Activated T-cell treated with anti-CD3 and anti-CD28 coated beads for 4 hours (primary cell): ENCODE measurements around the gene XYLT1.
A peak's percentile ranks its signal among the peaks of the same experiment; 100 is the strongest.

Experiments used
- DNase-seq: peaks from one replicate; pipeline ENCODE4 v3.0.0-alpha.2; 2020

The XYLT1 gene

GRCh38 chr16:17213974-17214373 lies 256.8 kb downstream of the XYLT1 start:
- no peak for DNase-seq

GRCh38 chr16:17213025-17213424 lies 257.7 kb downstream of the XYLT1 start:
- DNase-seq, result no peak

GRCh38 chr16:17212606-17213005 lies 258.2 kb downstream of the XYLT1 start:
- no peak for DNase-seq

- DNase-seq, result no peak
Observed at GRCh38 chr16:17211797-17212196, 259.0 kb downstream of the XYLT1 start.

GRCh38 chr16:17206712-17207111 lies 264.0 kb downstream of the XYLT1 start:
- no peak for DNase-seq

GRCh38 chr16:17205279-17206211 lies 265.2 kb downstream of the XYLT1 start:
- DNase-seq, result no peak

- DNase-seq, result no peak
Observed at GRCh38 chr16:17204644-17205043, 266.1 kb downstream of the XYLT1 start.

- no peak for DNase-seq
Observed at GRCh38 chr16:17204206-17204605, 266.6 kb downstream of the XYLT1 start.

- no peak for DNase-seq
Observed at GRCh38 chr16:17203424-17203823, 267.3 kb downstream of the XYLT1 start.

- DNase-seq, result no peak
Observed at GRCh38 chr16:17199135-17199534, 271.6 kb downstream of the XYLT1 start.

GRCh38 chr16:17196526-17196925 lies 274.2 kb downstream of the XYLT1 start:
- DNase-seq, result no peak

GRCh38 chr16:17194190-17194780 lies 276.5 kb downstream of the XYLT1 start:
- DNase-seq, result peak; percentile 48

GRCh38 chr16:17193566-17194100 lies 277.1 kb downstream of the XYLT1 start:
- DNase-seq, result no peak

GRCh38 chr16:17184026-17184425 lies 286.7 kb downstream of the XYLT1 start:
- DNase-seq, result no peak

GRCh38 chr16:17177959-17178905 lies 292.5 kb downstream of the XYLT1 start:
- DNase-seq, result no peak

- DNase-seq, result no peak
Observed at GRCh38 chr16:17177242-17177958, 293.4 kb downstream of the XYLT1 start.

- DNase-seq, result no peak
Observed at GRCh38 chr16:17176199-17176598, 294.6 kb downstream of the XYLT1 start.

- no peak for DNase-seq
Observed at GRCh38 chr16:17173281-17173680, 297.5 kb downstream of the XYLT1 start.

GRCh38 chr16:17171250-17172143 lies 299.3 kb downstream of the XYLT1 start:
- DNase-seq, result no peak

GRCh38 chr16:17170435-17170834 lies 300.3 kb downstream of the XYLT1 start:
- DNase-seq, result no peak

- no peak for DNase-seq
Observed at GRCh38 chr16:17168181-17168580, 302.6 kb downstream of the XYLT1 start.
